Cardiac fibroblast (primary cell): ENCODE data around the gene FAM199X.

Experiments
- DNase-seq, 2 donors: peaks; one replicate each; pipeline versions ENCODE4 v3.0.0 to v3.0.0-alpha.2; 2010; ENCODE audit warnings: low read depth in 2 of 2
- H3K4me3 ChIP-seq, 2 donors: replicated peaks in 1 of 2; 1 replicate in 1 of 2; 2 replicates in 1 of 2; pipeline ENCODE4 v1.5.1; 2011; ENCODE audit warnings: low read depth in 2 of 2, low read length in 2 of 2, mild to moderate bottlenecking in 2 of 2, moderate library complexity in 1 of 2
- TF ChIP-seq, protein P1 (sequence below): IDR thresholded peaks from one replicate; pipeline ENCODE4 v1.5.1; 2011; ENCODE audit warnings: low read depth, mild to moderate bottlenecking, low read length, inconsistent platforms

FAM199X gene

DNA sequence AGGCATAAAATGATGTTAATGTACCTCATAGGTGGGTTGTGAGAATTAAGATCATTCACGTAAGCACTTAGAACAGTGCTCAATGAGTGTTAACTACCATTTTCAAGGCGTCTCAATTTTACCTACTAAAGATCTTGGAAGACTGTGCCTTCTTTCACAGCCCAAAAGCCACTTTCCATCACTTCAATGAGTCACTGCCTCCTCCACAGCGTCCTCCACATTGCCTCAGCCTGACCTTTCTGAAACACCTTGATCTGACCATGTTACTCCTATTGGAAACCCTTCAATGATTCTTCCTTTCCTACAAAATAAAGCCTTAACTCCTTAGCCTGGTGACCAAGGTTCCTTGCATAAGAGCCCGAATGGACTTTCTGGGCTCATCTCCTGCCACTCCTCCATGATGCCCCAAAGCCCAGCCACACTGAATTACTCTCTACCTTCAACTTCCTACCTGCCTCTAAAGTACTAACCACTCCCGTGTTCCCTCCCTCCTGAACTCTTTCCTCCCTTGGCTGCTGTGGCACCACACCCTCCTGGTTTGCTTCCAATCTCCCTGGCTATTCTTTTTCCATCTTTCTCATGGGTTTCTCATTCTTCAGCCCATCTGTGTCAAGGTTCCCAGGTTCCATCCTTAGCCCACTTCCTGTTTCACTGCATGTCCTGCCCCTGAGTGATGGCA, 31.5 kb upstream of the FAM199X start:
- TF ChIP-seq, protein P1, sequence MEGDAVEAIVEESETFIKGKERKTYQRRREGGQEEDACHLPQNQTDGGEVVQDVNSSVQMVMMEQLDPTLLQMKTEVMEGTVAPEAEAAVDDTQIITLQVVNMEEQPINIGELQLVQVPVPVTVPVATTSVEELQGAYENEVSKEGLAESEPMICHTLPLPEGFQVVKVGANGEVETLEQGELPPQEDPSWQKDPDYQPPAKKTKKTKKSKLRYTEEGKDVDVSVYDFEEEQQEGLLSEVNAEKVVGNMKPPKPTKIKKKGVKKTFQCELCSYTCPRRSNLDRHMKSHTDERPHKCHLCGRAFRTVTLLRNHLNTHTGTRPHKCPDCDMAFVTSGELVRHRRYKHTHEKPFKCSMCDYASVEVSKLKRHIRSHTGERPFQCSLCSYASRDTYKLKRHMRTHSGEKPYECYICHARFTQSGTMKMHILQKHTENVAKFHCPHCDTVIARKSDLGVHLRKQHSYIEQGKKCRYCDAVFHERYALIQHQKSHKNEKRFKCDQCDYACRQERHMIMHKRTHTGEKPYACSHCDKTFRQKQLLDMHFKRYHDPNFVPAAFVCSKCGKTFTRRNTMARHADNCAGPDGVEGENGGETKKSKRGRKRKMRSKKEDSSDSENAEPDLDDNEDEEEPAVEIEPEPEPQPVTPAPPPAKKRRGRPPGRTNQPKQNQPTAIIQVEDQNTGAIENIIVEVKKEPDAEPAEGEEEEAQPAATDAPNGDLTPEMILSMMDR, result no peak
- DNase-seq, result no peak
- no peak overlapping the region for H3K4me3 ChIP-seq

GRCh38 chrX:104135677-104136076, 30.6 kb upstream of the FAM199X start:
- peak in 1 of 2 donors; percentile 3 for DNase-seq
- TF ChIP-seq, protein P1, result no peak
- no peak overlapping the region for H3K4me3 ChIP-seq

GRCh38 chrX:104136241-104137019, 29.8 kb upstream of the FAM199X start:
- DNase-seq, result peak; percentile 92
- H3K4me3 ChIP-seq, result peak overlapping the region; percentile 26 to 53
- TF ChIP-seq, protein P1, result peak; percentile 58

DNA sequence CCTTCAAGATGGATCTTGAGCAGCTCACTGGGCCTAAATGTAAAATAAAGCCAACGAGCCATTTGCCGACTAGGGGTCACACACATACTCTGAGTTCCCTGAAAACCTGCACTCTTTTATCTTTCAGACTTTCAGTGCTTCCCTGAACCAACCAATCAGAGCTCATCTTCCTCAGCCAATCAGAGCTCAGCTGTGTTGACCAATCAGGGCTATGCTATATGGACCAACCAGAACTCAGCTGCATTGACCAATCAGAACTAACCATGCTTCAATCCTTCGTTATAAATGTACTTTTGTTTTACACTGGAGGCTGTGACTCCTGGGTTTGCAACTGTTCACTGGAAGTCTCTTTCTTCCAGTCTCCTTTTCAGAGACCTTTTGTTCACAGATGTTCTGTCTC, 28.8 kb upstream of the FAM199X start:
- TF ChIP-seq, protein P1, result no peak
- DNase-seq, result peak; percentile 9 to 44
- H3K4me3 ChIP-seq, result no peak overlapping the region

DNA sequence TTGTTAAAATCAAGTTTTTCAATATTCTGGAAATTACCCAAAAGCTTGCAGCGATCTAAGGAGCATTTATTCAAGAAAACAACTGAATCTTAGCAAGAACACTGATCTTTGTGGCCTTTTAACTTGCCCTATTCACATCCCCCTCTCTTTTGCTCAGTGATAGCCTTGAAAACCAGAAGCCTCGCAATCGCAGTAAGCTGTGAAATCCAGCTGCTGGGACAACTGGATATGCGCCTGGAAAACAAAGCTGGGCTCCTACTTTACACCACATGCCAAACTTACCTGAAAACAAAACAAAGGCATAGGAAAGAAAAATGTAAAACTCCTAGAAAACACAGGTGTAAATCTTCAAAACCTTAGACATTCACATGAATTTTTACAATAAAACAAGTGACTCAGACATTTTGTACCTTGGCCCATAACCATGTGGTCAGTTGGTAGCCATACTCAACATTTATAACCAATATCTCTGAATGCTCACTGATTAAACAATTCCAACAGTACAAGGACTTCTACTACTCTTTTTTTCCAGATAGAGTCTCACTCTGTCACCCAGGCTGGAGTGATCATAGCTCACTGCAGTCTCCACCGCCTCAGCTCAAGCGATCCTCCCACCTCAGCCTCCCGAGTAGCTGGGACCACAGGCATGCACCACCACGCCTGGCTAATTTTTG, 25.0 kb upstream of the FAM199X start:
- TF ChIP-seq, protein P1, result no peak
- no peak overlapping the region for H3K4me3 ChIP-seq
- DNase-seq, result no peak

- TF ChIP-seq, protein P1, result no peak
- H3K4me3 ChIP-seq, result no peak overlapping the region
- no peak for DNase-seq
Measured at GRCh38 chrX:104151037-104151436, 15.2 kb upstream of the FAM199X start.
